Measurements from ENCODE around the gene LHX6. TPM values are rescaled to one million over a fixed set of nuclear protein-coding genes. Genes with fewer than 3 reads are reported as not detected.

LHX6 gene
- total RNA-seq, 1 experiment from 2014 or later: 1.5 TPM

GRCh38 chr9:122179054-122179689 lies 49.6 kb downstream of the LHX6 start (continued):
- TF ChIP-seq FOXJ3 (CRISPR knock-in tag; IDR thresholded peaks at IDR 0.05; ENCODE audit: borderline replicate concordance) (no peak), ZNF532 (CRISPR knock-in tag; IDR thresholded peaks at IDR 0.05; ENCODE audit: borderline replicate concordance) (no peak), NR1H2 (CRISPR knock-in tag; IDR thresholded peaks at IDR 0.05) (no peak)

GRCh38 chr9:122176916-122177315 lies 51.8 kb downstream of the LHX6 start:
- DNase-seq (ENCODE audit: low spot score): no peak
- H3K9me3 Mint-ChIP-seq: no peaks in the 10 kb centered on the region
- H3K4me1 Mint-ChIP-seq: peaks cover 2% of the 10 kb centered on the region; the same call in 1 of the 2 replicates
- ATAC-seq: no peak
- no peak for TF ChIP-seq PRDM15 (CRISPR knock-in tag; IDR thresholded peaks at IDR 0.05)
- TF ChIP-seq PREB (CRISPR knock-in tag; IDR thresholded peaks at IDR 0.05; ENCODE audit: borderline replicate concordance): no peak
- H3K36me3 Mint-ChIP-seq: no peaks in the 10 kb centered on the region
- no peak overlapping the region for H3K27ac Mint-ChIP-seq
- no peak overlapping the region for H3K4me3 Mint-ChIP-seq
- POLR2A ChIA-PET: no interaction called here
- peaks cover 5% of the 10 kb centered on the region; the same call in 1 of the 2 replicates for H3K27me3 Mint-ChIP-seq (ENCODE audit: low read depth)
- CTCF ChIA-PET: interaction anchor here (1.0 kb wide), 1 partner anchor 10 kb away, joined by 3 read pairs; no protein-coding TSS in a partner anchor

- CTCF ChIA-PET: no interaction called here
- no peak for ATAC-seq
- Mint-ChIP-seq H3K4me3 (no peak overlapping the region), H3K27me3 (ENCODE audit: low read depth) (peaks cover 13% of the 10 kb centered on the region; the same call in 1 of the 2 replicates), H3K36me3 (no peaks in the 10 kb centered on the region), H3K4me1 (peaks cover 2% of the 10 kb centered on the region; the same call in 1 of the 2 replicates), H3K27ac (no peak overlapping the region), H3K9me3 (0 out of 2 replicates have a peak, but pooled peaks cover 6% of the 10 kb centered on the region)
- no peak for DNase-seq (ENCODE audit: low spot score)
- POLR2A ChIA-PET: no interaction called here
- TF ChIP-seq RELA (CRISPR knock-in tag; IDR thresholded peaks at IDR 0.05; ENCODE audit: borderline replicate concordance) (no peak), FOXP4 (CRISPR knock-in tag; IDR thresholded peaks at IDR 0.05) (no peak), ATF1 (CRISPR knock-in tag; IDR thresholded peaks at IDR 0.05) (no peak), E2F4 (CRISPR knock-in tag; IDR thresholded peaks at IDR 0.05; ENCODE audit: borderline replicate concordance, low read depth) (no peak), KAT7 (CRISPR knock-in tag; IDR thresholded peaks at IDR 0.05; ENCODE audit: borderline replicate concordance) (no peak), ZNF512 (CRISPR knock-in tag; IDR thresholded peaks at IDR 0.05; ENCODE audit: borderline replicate concordance) (no peak), GTF2I (CRISPR knock-in tag; conservative IDR thresholded peaks at IDR 0.05) (no peak), ZNF532 (CRISPR knock-in tag; IDR thresholded peaks at IDR 0.05; ENCODE audit: borderline replicate concordance) (no peak)
Measured at GRCh38 chr9:122173670-122174069, 55.1 kb downstream of the LHX6 start.

Measured in WTC11 (cell line).